Myometrial cell (primary cell): ENCODE data around the gene CCDC9. TPM values are rescaled to one million over a fixed set of nuclear protein-coding genes. Genes with fewer than 3 reads are reported as not detected.

ENCODE experiments used
- total RNA-seq: library from RNA; depleted of rRNA; stranded (reverse); fragments of >200 nt; gene quantifications from 2 replicates; pipeline ENCODE4 v1.2.3, GENCODE V29; 2015

The CCDC9 gene
- total RNA-seq, result 13.1 and 25.7 TPM in 2 replicates

DNA sequence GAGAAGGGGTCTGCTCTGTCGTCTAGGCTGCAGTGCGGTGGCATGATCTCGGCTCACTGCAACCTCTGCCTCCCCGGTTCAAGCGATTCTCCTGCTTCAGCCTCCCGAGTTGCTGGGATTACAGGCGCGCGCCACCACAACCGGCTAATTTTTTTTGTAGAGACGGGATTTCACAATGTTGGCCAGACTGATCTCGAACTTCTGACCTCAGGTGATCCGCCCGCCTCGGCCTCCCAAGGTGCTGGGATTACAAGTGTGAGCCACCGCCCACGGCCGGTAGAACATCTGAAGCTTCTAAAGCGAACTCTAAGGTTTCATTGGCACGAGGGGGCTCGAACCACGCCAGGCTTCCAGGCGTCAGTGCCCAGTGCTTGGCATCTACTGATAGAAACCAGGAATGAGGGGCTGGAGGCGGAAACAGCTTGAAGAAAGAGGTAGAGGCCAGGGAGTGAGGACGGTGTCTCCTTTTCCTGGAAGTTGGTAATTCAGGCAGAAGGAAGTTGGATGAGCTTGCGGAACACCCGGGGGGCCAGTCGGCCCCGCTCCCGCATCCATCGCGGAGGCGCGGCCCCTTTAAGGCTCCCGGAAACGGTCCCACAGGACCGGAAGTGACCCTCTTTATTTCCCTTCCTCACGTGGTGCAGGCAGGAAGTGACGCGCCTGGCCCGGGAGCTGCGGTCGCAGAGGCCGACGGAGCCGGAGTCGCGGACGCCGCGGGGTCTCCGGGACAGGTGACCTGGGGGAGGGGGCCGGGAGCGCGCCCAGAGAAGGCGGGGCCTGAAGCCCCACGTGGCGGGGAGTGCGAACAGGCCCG lies at the start of gene CCDC9:
CCDC9 (plus strand) TSS at position 647 of the 814 bp plus-strand sequence. CDS start 1,876 bp downstream, outside the sequence.

DNA sequence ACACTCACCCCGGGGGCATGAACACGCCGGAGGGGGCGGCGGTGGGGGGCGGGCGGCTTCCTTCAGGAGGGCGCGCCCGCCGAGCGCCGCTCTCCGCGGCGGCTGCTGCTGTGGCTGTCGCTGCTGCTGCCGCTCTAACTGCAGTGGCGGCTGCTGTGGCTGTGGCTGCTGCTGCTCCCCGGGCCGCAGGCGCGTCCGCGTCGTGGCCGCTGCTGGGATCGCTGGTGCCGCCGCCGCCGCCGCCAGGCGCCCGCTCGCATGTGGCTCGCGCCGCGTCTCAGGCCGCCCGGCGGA lies 25.5 kb upstream of the CCDC9 start, which contains the start of gene BBC3:
BBC3 (minus strand) TSS at position 279 of the 294 bp plus-strand sequence. CDS start 2,768 bp downstream, outside the sequence.

DNA sequence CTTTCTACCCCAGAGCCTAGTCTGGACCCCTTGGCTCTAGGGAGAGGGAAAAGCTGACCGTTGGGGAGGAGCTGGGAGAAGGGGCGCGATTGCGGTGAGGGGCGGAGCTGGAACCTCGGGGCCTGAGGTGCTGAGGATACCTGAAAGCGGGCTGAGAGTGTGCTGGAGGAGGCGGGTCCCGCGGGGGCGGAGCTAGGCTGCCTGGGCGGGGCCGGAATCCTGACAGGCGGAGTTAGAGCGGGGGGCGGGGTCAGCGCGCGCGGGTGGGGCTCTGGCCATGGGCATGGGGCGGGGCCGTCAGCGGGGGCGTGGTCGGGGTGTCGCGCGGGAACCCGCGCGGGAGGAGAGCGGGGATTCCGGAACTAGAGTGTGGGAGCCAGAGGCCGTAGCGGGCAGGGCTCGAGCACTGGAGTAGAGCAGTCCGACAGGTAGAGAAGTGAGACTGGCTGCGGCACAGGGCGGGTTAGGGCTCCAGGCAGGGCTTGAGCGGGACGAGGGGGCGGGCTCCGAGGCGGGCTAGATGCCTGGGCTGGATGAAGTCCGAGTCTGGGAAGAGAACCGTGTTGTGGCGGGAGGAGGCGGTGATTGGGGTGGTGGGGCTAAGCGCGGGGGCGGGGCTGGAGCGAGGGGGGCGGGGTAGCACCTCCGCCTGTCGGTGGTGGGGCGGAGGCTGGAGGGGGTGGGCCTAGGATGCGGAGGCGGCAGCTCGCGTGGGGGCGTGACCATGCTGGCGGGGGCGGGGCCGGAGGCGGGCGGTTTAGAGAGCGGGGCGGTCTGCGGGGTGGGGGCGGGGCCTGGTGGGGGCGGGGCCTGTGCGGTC lies 18.0 kb downstream of the CCDC9 start, which contains the start of gene INAFM1:
INAFM1 (plus strand) TSS at position 815 of the 820 bp plus-strand sequence. CDS start 35 bp downstream, outside the sequence.

DNA sequence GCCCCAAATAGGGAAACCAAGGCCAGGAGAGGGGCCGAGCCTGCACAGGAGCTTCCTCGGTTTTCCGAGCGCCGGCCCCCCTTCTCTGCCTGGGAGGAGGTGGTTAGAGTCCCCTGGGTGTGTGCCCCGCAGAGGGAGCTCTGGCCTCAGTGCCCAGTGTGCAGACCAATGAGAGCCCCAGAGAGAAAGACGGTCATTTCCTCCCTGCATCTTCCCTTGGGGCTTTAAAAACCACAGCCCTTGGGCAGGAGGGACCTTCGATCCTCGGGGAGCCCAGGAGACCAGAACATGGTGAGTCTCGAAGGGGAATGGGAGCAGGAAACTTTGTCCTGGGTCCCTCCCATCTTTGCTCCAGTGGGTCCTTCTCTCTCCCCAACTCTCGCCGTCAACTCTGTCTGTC lies 53.3 kb downstream of the CCDC9 start, which contains the start of gene C5AR1:
C5AR1 (plus strand) TSS at position 254 of the 400 bp plus-strand sequence; CDS start at position 289, 35 bp downstream.

Other genes with a start within 250 kb of the CCDC9 start
- under 0.01 and 2.5 TPM in 2 replicates for gene NPAS1, start 236.7 kb upstream of the CCDC9 start, total RNA-seq
- gene TMEM160, start 207.9 kb upstream of the CCDC9 start, total RNA-seq, result 28.3 and 55.8 TPM in 2 replicates
- gene ZC3H4, start 142.7 kb upstream of the CCDC9 start, total RNA-seq, result 13.5 and 18.1 TPM in 2 replicates
- gene SAE1, start 125.7 kb upstream of the CCDC9 start, total RNA-seq, result 177 and 236 TPM in 2 replicates
- 16.7 and 19.9 TPM in 2 replicates for gene BBC3, start 25.3 kb upstream of the CCDC9 start, total RNA-seq
- 7.8 and 10.1 TPM in 2 replicates for gene INAFM1, start 18.4 kb downstream of the CCDC9 start, total RNA-seq
- not detected in 2 replicates for gene C5AR1, start 53.3 kb downstream of the CCDC9 start, total RNA-seq
- gene C5AR2, start 75.7 kb downstream of the CCDC9 start, total RNA-seq, result 0.18 TPM in 1 of 2 replicates, not detected in the other
- 10.6 and 13.8 TPM in 2 replicates for gene DHX34, start 92.8 kb downstream of the CCDC9 start, total RNA-seq
- gene MEIS3, start 163.0 kb downstream of the CCDC9 start, total RNA-seq, result 40.8 and 44.7 TPM in 2 replicates
- not detected in 2 replicates for gene SLC8A2, start 215.4 kb downstream of the CCDC9 start, total RNA-seq
- gene KPTN, start 227.7 kb downstream of the CCDC9 start, total RNA-seq, result 5.5 and 8.1 TPM in 2 replicates